HPDE6-E6E7 (cell line): ENCODE results near the gene PADI1.
"Not testable (repeated sequence)": the region's sequence is repeated elsewhere in the genome, so short reads cannot be mapped to it uniquely, and the experiment has no call there.

Experiments used
- DNase-seq: peaks from one replicate; pipeline ENCODE4 v3.0.0; 2011; ENCODE audit warnings: missing footprints; ENCODE audit errors: extremely low spot score

The PADI1 gene

DNA sequence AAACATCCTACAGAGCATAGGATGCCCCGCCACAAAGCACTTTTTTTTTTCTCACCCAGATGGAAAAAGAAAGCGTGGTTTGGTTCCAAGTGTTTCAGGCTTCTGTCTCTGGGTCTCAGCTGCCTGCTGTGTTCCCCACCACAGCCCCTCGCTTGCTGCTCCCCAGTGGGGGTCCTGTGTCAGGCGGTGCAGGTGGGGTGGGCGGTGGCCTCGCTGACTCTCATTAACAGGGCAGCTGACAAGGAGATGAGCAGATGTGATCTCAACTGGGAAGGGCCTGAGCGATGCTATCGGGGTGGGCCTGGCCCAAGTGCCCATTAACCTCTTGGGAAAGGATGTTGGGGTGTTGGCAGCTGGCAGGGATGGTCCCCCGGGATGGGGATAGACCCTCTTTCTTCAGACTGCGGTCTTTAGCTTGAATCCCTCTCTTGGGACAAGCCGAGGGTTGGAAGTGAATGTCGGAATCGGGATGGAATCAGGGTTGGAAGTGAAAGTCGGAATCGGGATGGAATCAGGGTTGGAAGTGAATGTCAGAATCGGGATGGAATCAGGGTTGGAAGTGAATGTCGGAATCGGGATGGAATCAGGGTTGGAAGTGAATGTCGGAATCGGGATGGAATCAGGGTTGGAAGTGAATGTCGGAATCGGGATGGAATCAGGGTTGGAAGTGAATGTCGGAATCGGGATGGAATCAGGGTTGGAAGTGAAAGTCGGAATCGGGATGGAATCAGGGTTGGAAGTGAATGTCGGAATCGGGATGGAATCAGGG is 36.3 kb downstream of the PADI1 start:
- DNase-seq: not testable (repeated sequence)

DNA sequence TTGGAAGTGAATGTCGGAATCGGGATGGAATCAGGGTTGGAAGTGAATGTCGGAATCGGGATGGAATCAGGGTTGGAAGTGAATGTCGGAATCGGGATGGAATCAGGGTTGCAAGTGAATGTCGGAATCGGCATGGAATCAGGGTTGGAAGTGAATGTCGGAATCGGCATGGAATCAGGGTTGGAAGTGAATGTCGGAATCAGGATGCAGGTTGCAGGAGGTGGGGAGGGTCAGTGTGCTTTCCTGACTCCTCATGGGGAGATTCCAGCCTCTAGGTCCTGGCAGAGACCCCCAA is 36.8 kb downstream of the PADI1 start:
- DNase-seq: not testable (repeated sequence)

DNA sequence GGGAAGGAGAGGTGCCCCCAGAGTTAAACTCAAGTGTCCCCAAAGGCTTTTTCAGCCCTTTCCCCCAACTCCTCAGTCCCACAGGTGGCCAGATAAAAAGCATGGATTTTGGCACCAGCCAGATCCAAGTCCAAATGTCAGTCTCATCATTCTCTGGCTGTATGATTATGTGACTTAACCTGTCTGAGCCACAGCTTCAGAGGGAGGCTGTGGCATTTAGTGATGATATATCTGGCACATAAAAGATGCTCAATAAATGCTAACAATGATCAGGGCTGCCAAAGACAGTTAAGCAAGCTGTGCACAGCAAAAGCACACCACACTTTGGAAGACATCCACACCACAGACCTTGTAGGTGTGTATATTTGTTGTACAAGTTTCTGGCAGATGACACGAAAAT is 38.3 kb downstream of the PADI1 start:
- no peak for DNase-seq

DNA sequence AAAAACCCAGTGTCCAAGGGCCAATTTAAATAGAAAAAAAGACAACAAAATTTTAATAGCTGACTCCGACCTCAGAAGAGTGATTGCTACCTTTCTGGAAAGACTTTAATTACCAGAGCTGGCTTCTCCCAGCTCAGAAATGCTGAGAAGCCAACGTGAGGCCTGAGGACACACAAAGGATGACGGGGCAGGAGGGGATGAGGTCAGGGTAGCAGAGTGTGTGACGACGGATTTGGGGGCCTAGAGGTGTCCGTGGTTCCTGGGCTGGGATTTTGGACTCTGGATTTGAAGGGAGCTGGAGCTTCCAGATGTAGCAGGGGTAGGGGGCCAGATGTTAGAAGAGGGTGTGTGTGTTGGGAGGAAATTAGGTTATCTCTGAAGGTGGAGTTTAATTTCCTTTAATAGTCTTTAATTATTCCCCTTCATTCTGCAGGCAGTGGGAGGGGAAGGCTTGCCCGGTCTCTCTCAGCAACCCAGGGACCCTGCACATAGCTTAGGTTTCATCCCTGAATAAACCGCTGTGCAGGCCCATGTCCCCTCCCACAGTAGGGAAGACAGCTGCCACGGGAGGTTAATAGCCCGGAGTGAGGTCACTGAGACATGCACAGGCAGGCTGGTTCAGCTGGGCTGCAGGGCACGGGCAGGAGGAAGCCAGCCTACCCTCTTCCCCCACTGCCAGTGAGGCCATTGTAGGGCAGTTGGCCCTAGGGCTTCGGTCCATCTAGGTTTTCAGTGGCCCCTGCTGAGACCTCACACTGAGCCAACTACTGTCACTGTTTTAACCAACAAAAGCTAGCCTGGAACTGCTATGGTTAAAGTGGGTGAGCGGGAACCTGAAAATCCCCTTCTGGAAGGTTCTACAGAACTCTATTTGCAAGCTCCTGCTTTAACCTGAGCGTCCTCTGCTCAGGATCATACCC is 40.2 kb downstream of the PADI1 start:
- DNase-seq: peak; percentile 77

DNA sequence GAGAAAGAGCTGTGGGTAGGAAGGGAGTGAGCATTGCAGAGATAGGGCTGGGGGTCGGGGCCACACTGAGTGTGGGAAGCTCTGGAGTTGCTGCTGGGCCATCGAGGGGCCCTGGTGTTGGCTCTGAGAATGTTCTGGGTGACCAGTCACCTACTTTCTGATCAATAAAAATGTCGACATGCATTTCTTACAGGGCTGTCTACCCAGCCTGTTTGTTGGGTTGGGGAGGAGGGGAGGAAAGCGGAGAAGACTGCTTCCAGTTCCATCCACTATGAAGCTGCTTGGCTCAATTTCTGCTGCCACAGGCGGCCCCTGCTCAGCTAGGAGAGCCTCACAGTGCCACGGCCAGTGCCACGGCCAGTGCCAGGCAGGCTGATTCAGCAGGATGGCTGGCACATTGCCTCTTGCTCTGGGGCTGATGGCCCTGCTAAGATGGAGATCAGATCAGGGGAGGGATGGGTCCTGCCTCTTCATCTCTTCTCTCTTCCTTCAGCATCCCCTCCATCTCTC is 40.9 kb downstream of the PADI1 start:
- no peak for DNase-seq

DNA sequence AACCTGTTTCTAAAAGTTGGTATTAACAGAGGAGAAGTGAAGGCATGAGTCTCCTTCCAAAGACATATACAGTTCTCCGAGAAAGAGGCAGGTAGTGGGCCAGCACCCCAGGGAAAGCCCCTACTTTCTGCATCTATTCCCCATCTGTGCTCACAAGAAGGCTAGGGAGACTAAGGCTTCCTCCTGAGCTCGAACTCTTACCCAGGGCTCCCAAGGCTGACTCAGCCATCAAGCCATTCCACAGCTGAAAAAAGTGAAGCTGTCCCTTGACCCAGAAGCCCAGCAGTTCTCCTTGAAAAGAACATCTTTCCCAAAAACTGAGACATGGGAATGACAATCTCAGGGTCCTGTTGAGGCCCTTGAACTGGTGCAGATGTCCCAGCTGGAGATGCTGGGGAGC is 42.0 kb downstream of the PADI1 start:
- DNase-seq: no peak

DNA sequence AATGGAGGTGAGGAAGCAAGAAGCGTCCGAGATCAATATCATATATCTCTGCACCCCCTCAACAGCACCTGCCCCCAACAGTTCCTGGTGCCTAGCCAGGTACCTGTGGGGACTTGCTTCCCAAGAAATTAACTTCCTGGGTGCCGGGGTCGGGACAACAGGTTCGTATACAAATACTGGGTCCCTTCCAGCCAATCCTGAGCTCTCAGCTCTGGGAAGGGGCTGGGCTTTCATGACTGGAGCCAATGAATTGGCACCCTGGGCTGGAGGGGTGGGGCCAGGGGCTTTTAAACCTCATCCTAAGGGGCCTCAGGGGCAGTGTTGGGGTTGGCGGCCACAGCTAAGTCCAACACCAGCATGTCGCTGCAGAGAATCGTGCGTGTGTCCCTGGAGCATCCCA is 43.9 kb downstream of the PADI1 start, which contains the start of gene PADI3:
Gene PADI3 (plus strand): TSS at position 318 of the 400 bp plus-strand sequence. CDS start 40 bp downstream, at position 358.
- peak; percentile 42 for DNase-seq

DNA sequence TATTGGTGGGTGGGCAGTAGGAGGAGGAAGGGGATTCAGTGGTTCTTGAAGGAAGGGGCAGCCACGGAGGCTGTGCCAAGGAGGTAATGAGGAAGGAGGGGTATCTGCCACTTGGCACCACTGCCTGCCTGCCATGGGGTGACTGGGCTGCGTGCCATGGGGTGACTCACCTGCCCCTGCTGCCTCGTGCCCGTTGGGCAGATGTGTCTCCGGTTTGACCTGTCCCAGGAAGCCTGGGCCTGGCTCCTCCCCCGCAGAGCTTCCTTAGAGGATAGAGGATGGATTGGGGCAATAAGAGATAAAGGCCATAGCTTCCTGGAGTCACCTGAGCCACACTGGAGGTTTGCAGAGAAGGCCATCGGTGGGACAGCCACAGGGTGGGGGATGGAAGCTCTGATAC is 45.7 kb downstream of the PADI1 start:
- DNase-seq: peak; percentile 94

DNA sequence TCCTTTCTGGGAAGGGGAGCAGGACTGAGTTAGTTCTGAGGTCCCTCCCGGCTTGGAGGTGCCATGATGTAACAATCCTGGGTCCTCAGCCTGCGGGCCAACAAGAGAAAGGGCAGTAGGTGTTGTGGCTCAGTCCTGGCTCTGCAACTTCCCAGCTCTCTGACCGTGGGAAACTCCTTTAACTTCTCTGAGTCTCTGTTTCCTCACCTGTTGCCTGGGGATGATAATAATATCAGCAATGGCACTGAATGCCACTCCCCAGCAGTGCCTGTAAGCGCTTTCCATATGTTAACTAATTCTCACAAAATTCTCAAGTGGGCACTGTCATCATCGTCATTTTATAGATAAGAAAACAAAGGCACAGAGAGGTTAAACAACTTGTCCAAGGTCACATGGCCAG is 46.3 kb downstream of the PADI1 start:
- no peak for DNase-seq

DNA sequence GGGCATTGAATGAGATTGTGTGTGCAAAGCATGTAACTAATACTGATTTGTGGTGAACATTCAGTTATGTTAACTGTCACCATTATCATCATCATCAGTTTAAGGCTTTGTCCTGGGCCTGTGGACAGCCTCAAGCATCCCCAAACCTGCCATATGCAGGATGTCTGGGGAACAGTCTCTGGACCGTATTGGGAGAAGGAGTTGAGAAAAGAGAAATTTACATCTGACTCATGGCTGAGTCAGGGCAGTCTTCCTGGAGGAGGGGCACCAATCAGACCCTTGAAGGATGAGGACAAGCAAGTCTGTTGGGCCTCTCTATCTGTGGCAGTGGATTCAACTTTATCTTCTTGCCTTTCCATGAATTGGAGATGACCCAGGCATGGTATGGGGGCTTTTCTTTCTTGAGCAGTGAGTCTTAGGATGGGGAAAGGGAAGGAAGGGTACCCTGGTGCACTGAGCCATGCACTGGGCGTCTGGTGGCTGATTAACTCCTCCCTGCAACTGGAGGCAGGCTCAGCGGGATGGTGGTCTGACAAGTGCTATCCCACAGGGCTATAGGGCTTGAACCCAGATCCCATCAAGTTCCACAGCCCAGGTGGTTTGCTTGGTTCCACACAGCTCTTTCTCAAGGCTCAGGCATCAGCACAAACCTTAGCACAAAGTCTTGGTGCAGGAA is 46.9 kb downstream of the PADI1 start:
- DNase-seq: peak; percentile 35

DNA sequence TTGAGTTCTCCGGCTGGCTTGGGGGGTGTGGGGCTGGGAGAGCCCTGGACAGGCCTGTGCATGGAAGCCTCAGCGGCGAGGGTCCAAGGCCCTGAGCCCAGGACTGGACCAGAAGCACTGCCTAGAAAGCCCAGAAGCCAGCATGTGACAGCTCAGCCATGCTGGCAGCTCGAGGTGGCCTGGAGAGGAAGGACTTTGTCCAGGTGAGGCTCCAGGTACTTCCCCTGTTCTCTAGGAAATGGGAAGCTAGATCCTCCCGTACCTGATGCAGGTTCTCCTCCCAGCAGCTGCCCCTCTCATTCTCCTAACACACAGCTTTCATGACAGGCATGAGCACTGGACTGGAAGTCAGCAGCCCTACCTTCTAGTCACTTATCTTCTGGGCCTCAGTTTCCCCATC is 50.4 kb downstream of the PADI1 start:
- no peak for DNase-seq

DNA sequence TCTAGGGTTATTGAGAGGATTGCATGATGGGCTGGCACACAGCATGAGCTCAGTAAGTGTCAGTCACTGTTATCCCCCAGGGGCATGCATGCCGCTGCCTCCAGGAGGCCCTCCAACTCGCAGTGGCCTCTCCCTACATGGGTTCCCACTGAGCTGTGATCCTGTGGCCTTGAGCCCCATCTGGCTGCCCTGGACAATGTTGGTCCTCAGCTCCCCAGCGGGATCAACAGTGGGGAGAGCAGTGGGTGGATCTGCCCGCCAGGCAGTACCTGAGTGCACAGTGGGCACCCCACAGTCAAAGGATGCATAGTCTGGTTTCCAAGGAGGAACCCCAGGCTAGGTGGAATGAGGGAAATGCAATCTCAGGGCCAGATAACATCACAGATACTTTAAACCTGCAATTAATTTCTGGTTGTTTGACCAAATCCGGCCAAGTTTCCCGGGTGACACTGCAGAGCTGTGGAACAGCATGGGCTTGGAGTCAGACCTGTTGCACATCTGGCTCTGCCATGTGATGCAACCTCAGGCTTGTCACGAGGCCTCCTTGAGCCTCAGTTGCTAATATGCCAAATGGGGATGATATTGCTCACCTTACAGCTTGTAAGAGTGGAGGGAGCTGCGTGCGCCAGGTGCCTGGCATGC is 53.3 kb downstream of the PADI1 start:
- no peak for DNase-seq

DNA sequence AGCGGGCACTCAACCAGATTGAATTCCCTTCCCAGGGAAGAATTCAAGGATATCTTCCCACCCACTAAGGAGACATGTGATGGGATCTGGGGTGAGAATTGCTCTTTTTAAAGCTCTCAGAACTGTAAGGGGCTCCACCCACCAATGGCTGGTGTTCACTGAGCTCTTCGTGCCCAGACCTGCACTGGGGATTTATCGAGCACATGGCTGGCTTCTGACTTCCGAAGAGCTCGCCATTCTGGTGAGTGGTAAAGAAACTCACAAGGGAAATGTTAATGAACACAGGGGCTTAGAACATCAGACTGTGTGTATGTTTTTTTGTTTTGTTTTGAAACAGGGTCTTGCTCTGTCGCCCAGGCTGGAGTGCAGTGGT is 53.8 kb downstream of the PADI1 start:
- no peak for DNase-seq

DNA sequence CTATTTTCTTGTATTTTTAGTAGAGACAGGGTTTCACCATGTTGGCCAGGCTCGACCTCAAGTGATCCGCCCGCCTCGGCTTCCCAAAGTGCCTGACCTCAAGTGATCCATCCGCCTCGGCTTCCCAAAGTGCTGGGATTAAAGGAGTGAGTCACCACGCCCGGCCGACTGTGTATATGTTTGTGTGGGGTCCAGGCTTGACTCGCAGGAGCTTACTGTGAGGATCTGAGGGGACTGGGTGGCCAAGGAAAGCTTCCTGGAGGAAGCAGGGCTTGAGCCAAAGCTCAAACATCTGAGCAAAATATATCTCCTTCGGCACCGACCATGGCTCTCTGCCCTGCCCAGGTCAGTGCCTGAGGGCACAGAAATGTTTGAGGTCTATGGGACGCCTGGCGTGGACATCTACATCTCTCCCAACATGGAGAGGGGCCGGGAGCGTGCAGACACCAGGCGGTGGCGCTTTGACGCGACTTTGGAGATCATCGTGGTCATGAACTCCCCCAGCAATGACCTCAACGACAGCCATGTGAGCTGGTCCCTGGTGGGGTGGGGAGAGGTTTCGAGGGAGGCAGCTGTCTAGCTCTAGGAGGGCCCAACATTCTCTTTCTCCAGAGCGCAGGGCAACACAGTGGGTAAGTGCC is 54.4 kb downstream of the PADI1 start:
- DNase-seq: no peak

DNA sequence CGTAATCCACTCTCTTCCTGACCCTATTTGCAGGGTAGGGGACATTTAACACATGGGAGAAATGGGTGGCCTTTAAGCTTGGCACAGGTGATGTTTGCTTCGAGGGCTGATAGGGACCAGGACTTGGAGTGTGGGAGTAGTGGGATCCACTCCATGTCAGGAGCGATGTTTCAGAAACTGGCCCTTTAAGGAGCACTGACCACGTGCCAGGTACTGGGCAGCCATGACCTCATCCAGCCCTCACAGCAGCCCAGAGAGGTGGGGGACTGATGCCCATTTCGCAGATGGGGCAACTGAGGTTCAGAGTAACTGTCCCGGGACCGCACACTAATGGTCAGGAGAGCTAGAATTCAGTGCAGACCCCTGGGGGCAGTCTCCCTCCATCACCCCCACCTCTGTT is 55.3 kb downstream of the PADI1 start:
- no peak for DNase-seq

DNA sequence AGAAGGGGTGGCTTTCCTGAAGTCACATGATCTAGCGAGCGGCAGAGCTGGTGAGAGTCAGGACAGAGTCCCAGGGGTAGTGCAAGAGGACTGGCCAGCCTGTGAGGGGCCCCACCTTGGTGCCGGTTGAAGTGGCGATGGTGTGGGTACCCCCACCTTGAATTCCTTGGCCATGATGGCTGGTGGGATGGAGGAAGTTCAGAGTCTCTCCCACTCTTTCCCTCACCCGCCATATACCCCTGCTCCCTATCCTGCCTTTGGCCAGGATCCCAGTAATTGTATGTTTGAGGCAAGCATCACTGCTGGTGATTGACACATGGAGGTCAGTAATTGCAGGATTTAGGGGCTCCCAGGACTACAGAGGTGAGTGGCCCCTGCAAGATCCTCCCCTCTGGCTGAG is 55.8 kb downstream of the PADI1 start:
- DNase-seq: no peak

DNA sequence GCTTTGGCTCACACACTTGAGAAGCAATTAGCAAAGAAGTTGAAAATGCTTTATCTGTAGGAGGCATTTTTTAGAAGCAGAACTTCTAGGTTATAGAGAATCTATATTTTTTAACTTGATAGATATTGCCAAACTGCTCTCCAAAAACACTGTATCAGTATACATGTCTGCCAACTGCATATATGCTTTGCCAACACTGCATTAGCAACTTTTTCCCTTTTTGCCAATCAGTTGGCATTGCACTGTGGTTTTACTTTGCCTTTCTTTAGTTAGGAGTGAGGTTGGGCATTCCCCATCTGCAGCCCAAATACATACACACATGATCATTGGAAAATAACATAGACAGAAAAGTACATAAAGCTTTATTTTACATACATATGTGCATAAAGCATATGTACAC is 59.0 kb downstream of the PADI1 start:
- DNase-seq: no peak

DNA sequence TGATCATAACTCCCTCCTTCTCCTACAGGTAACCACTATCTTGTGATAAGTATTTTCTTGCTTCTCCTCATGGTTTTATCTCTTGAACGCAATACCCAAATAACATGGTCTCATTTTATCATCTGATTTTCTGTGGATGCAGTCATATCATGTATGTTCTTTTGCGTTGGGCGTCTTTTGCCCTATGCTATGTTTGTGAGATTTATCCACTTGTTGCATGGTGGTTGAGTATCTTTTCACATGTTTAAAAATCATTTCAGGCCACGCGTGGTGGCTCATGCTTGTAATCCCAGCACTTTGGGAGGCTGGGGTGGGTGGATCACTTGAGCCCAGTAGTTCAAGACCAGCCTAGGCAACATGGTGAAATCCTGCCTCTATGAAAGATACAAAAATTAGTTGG is 59.5 kb downstream of the PADI1 start:
- DNase-seq: no peak

DNA sequence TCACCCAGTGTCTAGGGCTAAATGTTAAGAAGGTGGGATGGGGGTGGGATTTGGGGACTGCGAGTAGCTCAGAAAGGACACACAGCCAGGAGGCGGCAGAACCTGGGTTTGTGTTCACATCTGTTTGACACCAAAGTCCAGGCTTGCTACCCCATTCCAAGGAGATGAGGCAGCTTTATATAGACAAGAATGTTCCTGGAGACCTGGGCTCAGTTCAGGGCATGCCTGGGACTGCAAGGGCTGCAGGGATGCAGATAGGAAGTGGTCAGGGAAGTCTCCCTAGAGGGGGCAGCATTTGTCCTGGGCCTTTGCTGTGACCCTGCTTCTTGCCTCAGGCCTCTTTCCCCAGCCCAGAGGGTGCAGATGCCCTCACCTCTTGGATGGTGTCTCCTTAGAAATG is 60.2 kb downstream of the PADI1 start:
- DNase-seq: peak; percentile 38

DNA sequence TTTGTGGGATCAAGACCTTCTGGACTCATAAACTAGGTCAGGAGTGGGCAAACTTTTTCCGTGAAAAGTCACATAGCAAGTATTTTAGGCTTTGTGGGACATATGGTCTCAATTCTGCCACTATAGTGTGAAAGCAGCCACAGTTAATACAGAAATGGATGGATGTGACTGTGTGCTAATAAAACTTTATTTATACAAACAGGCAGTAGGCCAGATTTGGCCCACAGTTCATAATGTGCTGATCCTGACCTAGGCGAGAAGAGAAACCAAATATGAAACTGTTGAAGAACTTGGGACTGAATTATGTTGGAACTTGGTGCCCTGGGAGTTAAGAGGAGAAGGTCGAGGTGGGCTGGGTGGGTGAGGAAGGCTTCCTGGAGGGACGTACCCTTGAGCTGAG is 61.0 kb downstream of the PADI1 start:
- no peak for DNase-seq
